Epithelial cell of esophagus (primary cell): ENCODE data around the gene DOHH.

Source experiments
- DNase-seq: peaks from one replicate; pipeline ENCODE4 v3.0.0; 2010; ENCODE audit warnings: low read depth
- H3K4me3 ChIP-seq: 2 replicates; pipeline ENCODE4 v1.5.1; 2011; ENCODE audit warnings: mild to moderate bottlenecking, low read length, control low read depth
- TF ChIP-seq, protein P1 (sequence below): IDR thresholded peaks from 2 replicates; pipeline ENCODE4 v1.5.1; 2011; ENCODE audit warnings: low read depth, mild to moderate bottlenecking, low read length, control low read depth, inconsistent platforms; ENCODE audit not compliant: insufficient read depth; ENCODE audit errors: missing control alignments

The DOHH gene

DNA sequence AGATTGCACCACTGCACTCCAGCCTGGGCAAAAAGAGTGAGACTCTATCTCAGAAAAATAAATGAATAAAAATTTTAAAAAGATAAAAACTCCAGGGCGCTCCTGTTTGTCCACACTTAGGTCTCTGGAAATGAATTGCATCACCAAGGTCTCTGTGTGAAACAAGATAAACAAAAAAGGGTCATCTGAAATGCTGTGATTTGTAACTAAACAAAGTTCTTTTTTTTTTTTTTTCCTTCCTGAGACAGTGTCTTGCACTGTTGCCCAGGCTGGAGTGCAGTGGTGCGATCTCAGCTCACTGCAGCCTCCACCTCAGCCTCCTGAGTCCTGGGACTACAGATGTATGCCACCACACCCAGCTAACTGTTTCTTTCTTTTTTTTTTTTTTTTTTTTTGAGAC is 17.2 kb upstream of the DOHH start:
- DNase-seq, result no peak
- TF ChIP-seq, protein P1, sequence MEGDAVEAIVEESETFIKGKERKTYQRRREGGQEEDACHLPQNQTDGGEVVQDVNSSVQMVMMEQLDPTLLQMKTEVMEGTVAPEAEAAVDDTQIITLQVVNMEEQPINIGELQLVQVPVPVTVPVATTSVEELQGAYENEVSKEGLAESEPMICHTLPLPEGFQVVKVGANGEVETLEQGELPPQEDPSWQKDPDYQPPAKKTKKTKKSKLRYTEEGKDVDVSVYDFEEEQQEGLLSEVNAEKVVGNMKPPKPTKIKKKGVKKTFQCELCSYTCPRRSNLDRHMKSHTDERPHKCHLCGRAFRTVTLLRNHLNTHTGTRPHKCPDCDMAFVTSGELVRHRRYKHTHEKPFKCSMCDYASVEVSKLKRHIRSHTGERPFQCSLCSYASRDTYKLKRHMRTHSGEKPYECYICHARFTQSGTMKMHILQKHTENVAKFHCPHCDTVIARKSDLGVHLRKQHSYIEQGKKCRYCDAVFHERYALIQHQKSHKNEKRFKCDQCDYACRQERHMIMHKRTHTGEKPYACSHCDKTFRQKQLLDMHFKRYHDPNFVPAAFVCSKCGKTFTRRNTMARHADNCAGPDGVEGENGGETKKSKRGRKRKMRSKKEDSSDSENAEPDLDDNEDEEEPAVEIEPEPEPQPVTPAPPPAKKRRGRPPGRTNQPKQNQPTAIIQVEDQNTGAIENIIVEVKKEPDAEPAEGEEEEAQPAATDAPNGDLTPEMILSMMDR, result no peak

DNA sequence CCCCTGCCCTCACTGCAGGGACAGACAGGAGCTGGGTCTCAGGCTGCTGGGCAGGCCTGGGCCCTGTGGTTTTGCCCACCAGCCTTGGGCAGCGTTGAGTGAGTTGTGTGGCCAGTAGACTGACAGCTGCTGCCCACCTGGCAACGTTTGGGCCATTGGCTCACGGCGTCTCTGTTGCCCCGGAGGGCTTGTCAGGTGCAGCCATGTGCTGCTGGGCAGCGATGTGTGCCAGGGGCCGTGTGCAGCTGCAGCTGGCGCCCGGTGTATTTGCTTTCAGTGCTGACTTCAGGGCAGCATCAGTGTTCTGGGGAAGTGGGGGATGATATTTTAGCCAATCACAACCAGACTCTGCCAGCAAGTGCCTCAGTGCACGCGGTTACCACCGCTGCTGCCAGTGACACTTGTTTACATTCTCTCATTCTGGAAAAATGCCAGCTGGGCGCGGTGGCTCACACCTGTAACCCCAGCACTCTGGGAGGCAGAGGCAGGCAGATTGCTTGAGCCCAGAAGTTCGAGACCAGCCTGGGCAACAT is 16.3 kb upstream of the DOHH start:
- TF ChIP-seq, protein P1, result no peak
- peak; percentile 51 for DNase-seq
- no peak overlapping the region for H3K4me3 ChIP-seq

More for the DNA sequence above, 17.2 kb upstream of the DOHH start:
- H3K4me3 ChIP-seq, result no peak overlapping the region

DNA sequence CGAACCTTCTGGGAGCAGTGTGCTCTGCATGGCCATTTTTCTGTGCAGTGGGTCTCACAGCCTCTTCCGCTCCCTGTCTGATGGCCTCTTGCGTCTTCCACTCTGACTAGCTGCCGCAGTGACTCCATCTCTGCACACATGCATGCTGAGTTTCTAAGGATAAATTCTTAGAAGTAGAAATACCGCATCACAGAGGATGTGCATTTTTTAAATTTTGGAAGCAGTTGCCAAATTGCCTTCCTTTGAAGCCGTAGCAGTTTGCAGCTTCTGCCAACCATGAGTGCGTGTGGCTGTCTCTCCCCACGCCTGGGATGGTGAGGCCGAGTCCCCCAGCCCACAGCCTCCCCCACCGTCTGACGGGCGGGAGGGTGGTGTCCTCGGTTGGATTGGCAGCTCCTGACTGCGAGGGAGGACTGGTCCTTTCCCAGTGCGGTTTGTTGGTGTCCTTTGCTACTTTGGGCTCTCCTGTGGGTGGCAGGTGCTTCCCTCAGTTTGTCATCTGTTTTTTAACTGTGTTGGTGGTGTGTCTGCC is 15.5 kb upstream of the DOHH start:
- TF ChIP-seq, protein P1, result no peak
- no peak overlapping the region for H3K4me3 ChIP-seq
- no peak for DNase-seq

DNA sequence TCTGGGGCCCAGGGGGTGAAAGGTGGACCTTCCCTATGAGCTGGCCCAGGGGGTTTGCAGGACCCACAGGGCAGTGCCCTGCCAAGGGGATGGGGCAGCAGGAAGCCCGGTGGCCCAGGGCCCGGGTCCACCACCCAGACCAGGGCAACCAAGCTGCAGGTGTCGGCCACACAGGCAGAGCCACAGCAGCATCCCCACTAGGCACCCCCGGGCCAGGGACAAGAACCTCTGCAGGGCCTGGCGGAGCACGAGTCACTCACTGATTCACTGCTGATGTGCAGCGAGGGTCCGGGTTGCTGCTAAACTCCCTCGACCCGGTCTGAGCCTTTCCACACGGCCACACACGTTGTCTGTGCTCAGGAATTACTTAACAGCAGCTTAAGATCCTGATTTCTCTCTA is 14.5 kb upstream of the DOHH start:
- DNase-seq, result no peak
- no peak overlapping the region for H3K4me3 ChIP-seq
- TF ChIP-seq, protein P1, result no peak

DNA sequence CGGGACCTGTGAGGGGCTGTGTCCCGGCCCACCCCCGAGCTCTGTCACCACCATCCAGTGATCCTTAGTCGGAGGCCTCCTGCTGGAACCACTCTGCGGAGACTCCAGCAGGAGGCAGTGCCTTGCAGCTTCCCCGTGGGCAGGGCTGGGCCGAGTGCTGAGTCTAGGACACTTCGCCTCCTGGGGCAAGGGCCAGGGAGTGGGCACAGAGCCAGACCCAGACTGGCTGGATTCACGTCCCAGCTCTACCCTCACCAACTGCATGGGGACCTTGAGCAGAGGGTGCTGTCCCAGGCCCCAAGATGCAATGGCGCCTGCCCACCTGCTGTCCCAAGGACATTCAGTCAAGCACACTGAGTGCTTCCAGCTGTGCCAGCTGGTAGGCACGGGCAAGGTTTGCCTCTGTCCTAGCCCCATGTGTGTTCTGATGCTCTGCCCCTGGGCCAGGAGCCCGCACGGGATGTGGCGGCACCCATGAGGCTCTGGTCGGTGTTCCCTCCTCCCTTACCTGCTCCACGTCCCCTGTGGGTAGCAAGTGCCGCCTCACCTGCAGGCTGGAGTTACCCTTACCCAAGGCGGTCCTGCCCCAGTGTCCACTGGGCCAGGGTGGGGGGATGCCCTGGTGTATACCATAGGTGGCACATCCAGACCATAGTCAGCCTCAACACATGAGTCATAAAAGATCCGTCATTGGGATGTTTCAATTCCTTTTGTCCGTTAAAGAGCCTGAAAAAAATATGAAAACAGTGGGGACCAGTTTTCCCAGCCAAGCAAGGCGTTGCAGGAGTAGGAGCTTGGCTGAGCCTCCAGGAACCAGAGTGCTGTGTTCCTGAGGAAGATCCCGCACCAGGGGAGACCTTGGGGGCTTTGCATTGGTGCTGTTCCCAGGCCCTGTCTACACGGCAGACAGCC is 13.0 kb upstream of the DOHH start:
- TF ChIP-seq, protein P1, result no peak
- no peak for DNase-seq
- H3K4me3 ChIP-seq, result no peak overlapping the region

DNA sequence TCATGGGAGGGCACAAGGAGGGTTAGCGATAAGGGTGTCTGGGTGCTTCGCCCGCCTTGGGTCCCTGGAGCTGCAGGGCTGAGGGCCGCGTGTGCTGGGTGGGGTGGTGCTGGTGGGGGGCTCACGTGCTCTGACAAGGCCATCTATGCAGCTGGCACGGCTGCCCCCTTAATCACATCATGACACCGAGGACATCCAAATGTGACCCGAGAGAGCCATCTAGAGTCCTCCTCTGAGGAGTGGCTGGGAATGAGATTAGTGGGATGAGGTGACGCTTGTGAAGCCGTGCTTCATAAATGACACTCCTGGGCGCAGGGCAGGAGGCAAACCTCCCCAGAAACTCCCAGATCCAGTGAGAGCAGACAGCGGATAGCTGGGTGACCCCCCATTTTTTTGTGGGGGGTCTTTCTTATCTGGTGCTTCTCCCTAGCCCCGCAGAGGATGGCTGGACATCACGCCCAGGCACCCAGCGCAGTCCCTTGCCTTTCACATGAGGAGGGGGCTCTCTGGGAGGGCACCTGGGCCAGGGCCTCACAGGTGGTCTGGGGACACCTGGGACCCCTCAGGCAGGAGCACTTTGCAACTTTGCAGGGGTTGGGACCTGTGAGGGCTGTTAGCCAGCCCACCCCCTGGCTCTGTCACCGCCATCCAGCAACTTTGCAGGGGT is 12.2 kb upstream of the DOHH start:
- H3K4me3 ChIP-seq, result no peak overlapping the region
- TF ChIP-seq, protein P1, result no peak
- DNase-seq, result no peak
